Stimulated activated naive CD8-positive, alpha-beta T cell treated with anti-CD3 and anti-CD28 coated beads, Interleukin-15, Interleukin-2, amounts not matched to agents 100 U/mL and 50 U/mL, for 24 hours (primary cell): Measurements from ENCODE around the gene FNDC1.
A peak's percentile ranks its signal among the peaks of the same experiment; 100 is the strongest.
"Not testable (repeated sequence)": the region's sequence is repeated elsewhere in the genome, so short reads cannot be mapped to it uniquely, and the experiment has no call there.

Experiments used
- ATAC-seq: fragments of 150-1000 bp; cut with Tn5 transposase; one replicate; pipeline ENCODE4 v1.10.0; 2021
- DNase-seq: peaks from one replicate; pipeline ENCODE4 v3.0.0; 2021

Gene FNDC1

DNA sequence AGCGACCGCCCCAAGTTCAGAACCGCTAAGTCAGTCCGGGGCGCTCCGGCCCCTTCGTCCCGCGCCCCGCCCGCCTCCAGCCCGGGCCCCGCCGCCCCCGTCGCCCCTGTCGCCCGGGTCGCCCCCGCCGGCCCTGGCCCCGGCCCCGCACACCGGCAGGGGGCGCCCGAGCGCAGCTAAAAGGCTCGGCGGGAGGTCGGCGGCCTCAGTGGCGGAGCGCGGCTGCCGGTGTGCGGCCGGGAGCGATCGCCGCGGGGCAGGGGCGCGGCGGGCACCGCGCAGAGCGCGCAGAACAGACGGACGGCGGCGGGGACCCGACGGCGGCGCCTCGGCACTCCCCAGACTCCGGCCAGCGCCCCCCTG is at the start of gene FNDC1:
Gene FNDC1 (plus strand): TSS at position 208 of the 363 bp plus-strand sequence. CDS start 197 bp downstream, outside the sequence.
- DNase-seq (peak; percentile 84), ATAC-seq (peak; percentile 74)

DNA sequence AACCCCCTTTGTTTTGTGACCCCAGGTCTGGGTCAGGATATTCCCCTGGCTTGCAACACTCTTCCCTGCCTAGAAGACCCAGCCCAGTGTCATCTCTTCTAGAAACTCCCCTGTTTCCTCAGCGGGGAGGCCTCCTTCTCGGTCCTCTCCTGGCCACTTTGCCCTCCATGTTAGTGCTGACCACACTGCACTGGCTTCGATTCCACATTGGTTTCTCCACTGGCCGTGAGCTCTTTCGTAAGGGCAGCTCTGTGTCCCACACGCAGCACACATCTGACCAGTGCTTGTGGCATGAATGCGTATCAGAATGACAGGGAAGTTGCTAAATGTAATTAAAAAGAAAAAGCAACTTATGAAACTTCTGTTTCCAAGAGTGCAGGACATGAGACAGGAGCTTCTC is 49.4 kb upstream of the FNDC1 start:
- ATAC-seq (no peak), DNase-seq (no peak)

DNA sequence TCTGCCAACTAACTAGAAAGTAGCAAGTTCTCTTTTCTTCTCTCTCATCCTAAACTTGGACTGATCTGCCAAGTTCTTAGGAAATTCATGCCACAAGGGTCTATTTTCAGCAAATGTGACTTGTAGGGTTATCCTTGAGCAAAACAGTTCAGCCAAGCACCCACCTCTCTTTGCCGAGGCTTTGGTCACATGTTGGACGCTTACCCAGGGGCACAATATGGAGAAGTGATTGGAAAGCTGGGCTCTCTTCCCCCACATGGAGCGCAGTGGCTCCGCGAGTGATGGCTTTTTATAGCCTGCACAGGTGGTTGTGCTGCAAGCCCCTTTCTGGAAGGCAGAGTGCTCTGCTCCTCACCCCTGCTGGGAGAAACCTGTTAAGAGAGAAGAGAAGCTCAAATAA is 47.7 kb upstream of the FNDC1 start:
- ATAC-seq = no peak
- no peak for DNase-seq

- DNase-seq = no peak
- no peak for ATAC-seq
These were observed 46.7 kb upstream of the FNDC1 start for GRCh38 chr6:159122453-159122852.

- ATAC-seq, DNase-seq: not testable (repeated sequence)
These were observed 45.4 kb upstream of the FNDC1 start for GRCh38 chr6:159123831-159124230.

DNA sequence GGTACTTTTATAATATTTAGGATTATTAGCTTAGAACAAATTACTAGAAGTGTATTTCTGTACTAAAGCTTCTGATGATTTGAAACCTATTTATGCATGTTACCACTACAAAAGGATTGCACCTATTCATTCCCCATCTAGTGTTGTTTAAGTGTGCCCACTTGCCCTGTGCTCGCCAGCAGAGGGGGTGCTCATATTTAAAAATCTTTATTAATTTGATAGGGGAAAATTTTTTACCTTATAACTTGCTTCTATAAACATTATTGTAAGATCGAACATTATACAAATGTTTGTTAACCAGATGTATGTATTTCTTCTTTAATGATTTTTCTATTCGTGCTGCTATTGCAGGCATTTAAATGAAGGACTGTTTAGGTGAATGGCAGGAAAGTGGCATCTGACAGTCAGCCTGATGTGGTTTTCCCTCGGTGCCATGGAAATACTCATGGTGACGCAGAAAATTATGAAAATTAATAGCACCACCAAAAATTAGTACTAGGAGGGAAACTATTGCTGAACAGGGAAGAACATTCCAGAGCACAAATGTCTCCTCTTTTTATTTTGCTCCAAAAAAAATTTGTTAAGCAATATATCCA is 44.1 kb upstream of the FNDC1 start:
- ATAC-seq = no peak
- no peak for DNase-seq

GRCh38 chr6:159125951-159126352 is 43.2 kb upstream of the FNDC1 start:
- no peak for ATAC-seq
- no peak for DNase-seq

DNA sequence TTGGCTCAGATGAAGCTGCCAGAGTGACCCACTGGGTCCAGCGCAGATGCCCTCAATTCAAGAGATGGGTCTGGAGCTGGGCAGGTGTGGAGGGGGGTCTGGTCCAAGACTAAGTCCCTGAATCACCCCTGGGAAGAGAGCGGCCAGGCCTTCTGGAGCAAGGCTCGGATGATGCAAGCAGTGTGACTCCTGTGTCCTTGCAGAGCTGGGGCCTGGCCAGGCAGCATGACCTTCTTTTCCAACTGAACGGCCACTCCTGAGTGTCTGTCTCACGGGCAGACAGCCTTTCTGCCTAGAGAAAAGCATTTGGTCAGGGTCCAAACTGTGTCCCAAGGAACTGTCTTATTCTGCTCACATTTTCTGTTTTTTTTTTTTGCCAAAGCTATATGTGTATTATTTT is 42.6 kb upstream of the FNDC1 start:
- DNase-seq (no peak), ATAC-seq (no peak)

- no peak for ATAC-seq
These were observed 41.5 kb upstream of the FNDC1 start for GRCh38 chr6:159127701-159128100.

DNA sequence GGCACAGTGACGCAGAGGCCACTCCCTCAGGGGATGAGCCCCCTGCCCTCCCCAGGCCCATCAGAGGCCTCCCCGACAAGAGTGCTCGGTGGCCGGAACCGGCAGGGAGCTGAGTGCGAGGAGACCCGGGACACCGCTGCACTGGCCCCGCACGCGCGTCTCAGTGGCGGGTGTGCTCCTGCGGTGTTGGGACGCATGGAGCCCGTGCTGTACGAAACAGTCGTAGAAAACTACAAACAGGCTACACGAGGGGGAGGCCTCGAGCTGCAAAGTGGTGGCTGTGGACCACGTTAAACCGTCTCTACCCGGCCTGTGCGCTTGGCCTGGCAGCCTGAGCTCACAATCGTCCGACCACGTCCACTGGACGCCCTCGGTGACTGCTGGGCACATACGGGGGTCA is 40.2 kb upstream of the FNDC1 start:
- DNase-seq = no peak
- ATAC-seq = no peak

More at GRCh38 chr6:159127701-159128100, 41.5 kb upstream of the FNDC1 start:
- no peak for DNase-seq

GRCh38 chr6:159130846-159131245 is 38.4 kb upstream of the FNDC1 start:
- DNase-seq (no peak), ATAC-seq (no peak)

DNA sequence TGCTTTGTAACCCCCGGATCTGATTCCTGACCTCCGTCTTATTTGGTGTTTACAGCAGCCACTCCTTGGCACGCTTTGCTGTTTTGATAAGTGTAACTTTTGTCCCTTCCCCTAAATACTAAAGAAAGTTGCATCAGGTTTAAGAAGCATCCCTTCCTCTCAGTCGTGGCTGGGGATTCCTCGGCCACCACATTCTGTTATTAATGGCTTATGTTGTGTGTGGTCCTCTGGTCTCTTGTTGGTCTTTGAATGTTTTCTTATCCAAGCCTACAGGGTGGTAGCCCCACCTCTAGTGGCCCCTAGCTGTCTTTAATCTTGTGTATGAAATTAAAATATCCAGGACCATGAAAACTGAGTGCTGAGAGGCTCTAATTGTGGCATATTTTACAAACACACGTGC is 37.5 kb upstream of the FNDC1 start:
- ATAC-seq = no peak
- no peak for DNase-seq

- DNase-seq = no peak
- no peak for ATAC-seq
These were observed 36.5 kb upstream of the FNDC1 start for GRCh38 chr6:159132664-159133063.

DNA sequence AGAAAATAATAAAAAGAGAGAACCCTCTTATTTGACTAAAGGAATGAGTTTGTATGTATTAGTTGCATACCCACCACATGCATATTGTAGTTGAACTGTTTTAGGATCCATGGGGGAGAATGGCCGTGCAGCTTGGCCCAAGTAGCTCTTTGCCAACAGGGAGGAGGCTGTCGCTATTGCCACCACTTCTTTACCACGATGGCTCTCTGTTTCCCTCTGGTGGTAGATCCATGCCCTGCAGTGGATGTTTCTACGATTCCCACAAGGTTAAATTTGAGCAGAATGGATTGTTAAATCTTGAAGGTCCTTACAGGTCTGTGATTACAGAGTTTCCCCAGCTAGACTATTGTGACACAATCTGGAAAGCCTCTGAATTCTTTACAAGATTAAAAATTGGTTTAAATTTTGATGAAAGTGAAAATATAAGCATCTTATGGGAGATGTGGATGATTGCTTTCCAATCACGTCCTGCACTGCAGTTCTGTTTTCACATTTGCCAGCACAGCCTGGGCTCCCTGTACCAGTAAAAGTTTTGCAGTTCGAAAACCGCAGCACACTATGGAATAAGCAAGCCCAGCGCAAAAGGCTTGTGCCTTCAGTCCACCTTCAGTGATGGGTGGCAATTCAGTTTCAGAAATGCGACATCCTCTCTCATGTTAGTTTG is 34.4 kb upstream of the FNDC1 start:
- DNase-seq (peak; percentile 78), ATAC-seq (peak; percentile 69)

DNA sequence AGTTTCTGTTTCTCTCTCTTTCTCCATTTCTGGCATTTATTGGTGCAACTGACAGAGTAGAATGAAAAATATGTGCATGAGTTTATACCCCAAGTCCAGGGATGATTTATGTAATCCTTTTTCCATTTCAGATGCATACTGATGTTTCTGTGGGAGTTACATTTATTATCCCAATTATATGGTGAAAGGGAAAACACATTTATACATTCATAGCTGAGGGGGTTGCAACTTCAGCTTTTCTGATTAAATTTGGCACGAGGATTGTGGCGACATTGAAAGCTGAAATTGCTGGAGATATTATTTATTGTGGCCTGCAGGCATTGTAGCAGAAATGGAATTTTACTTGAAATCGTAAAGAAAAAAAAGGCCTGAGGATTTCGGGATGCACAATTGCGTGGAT is 31.5 kb upstream of the FNDC1 start:
- no peak for DNase-seq

GRCh38 chr6:159142531-159142930 is 26.7 kb upstream of the FNDC1 start:
- no peak for DNase-seq
- no peak for ATAC-seq

More for the DNA sequence above, 31.5 kb upstream of the FNDC1 start:
- no peak for ATAC-seq

- ATAC-seq (no peak), DNase-seq (no peak)
These were observed 20.6 kb upstream of the FNDC1 start for GRCh38 chr6:159148641-159149040.

GRCh38 chr6:159149641-159150040 is 19.6 kb upstream of the FNDC1 start:
- DNase-seq (no peak), ATAC-seq (no peak)

GRCh38 chr6:159151266-159151855 is 17.8 kb upstream of the FNDC1 start:
- ATAC-seq (peak; percentile 52), DNase-seq (peak; percentile 63)

DNA sequence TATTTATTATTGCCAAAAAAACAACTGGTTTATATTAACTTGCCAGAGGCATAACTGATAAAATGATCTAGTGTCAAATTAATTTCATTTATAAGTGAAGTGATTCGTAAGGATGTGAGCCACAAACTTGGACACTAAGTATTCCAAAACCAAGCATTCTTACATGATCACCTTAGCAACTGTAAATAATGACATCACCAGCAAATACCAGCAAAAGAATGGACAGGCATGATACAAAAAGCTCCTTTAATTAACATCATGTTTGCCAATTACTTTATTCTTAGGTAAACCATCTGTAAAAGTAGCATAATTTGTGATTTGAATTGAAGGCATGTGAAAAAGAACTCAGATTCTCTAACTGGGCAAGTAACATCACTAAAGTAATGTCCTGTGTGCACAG is 17.2 kb upstream of the FNDC1 start:
- DNase-seq = no peak
- no peak for ATAC-seq

- ATAC-seq (no peak), DNase-seq (no peak)
These were observed 16.4 kb upstream of the FNDC1 start for GRCh38 chr6:159152782-159153181.

DNA sequence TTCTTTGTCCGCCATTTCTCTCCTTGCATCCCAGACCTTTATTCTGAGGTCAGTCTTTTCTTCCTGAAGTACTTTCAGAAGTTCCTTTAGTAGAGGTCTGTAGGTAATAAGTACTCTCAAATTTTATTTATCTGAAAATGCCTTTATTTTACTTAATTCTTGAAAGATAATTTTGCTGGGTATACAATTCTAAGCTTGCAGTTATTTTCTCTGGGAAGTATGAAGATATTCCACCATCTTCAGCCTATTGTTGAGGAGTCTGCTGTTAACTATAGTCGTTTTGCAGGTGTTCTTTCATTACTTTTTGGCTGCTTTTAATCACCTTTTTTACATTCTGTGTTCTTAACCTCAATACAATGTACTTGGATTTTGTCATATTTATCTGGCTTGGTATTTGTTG is 13.5 kb upstream of the FNDC1 start:
- DNase-seq = no peak
- ATAC-seq = no peak

- ATAC-seq = no peak
- no peak for DNase-seq
These were observed 13.1 kb upstream of the FNDC1 start for GRCh38 chr6:159156089-159156488.

DNA sequence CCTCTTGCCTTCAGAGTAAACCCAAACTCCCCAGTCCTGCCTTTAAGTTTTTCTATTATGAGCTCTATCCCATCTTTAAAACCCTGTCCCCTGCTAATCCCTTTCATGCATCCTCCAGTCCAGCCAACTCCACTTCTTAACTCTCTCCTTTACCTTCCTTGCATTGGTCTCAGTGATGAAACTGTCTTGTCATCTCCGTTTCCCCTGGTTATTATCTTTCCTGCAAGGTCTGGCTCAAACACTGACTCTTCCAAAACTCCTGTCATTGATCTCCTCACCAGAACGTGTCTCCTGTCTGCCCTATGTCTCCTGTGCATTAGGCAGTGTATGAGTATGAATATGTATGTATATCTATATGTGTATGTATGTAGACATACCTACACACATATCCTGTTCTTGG is 11.8 kb upstream of the FNDC1 start:
- DNase-seq = no peak
- no peak for ATAC-seq
